GM13977 (cell line): ENCODE measurements around the gene ISOC1.

Experiments used
- DNase-seq: peaks from one replicate; pipeline ENCODE4 v3.0.0; 2012; ENCODE audit warnings: low spot score
- CTCF ChIP-seq: IDR thresholded peaks from 2 replicates; pipeline ENCODE4 v1.5.1; 2012; ENCODE audit warnings: mild to moderate bottlenecking, control low read depth; ENCODE audit not compliant: insufficient read depth; ENCODE audit errors: extremely low read depth, missing control alignments
- in situ Hi-C: fragments of 300-500 bp; cut with MboI; formaldehyde crosslinking; loops from one replicate; pipeline ENCODE4 v1.12.0; 2022; ENCODE audit warnings: low sequenced_read_pairs, low pct_unique_long_range_greater_than_20kb, mixed read lengths, inconsistent platforms; ENCODE audit not compliant: unreplicated experiment

The ISOC1 gene

GRCh38 chr5:129074903-129075302 lies 19.6 kb upstream of the ISOC1 start:
- no peak for DNase-seq
- in situ Hi-C loops = no loop called here
- no peak for TF ChIP-seq CTCF

GRCh38 chr5:129077433-129078075 lies 17.0 kb upstream of the ISOC1 start:
- in situ Hi-C loops = no loop called here
- TF ChIP-seq CTCF = no peak
- DNase-seq = no peak

GRCh38 chr5:129078247-129078646 lies 16.3 kb upstream of the ISOC1 start:
- in situ Hi-C loops = no loop called here
- no peak for TF ChIP-seq CTCF
- no peak for DNase-seq

GRCh38 chr5:129078660-129079059 lies 15.9 kb upstream of the ISOC1 start:
- no peak for TF ChIP-seq CTCF
- in situ Hi-C loops = no loop called here
- DNase-seq = no peak

GRCh38 chr5:129079496-129079895 lies 15.1 kb upstream of the ISOC1 start:
- no peak for TF ChIP-seq CTCF
- in situ Hi-C loops = no loop called here
- DNase-seq = no peak

- in situ Hi-C loops = no loop called here
- DNase-seq = no peak
- TF ChIP-seq CTCF = no peak
These were observed 13.8 kb upstream of the ISOC1 start for GRCh38 chr5:129080766-129081165.
